Measurements from ENCODE around the gene TBXAS1.
"Not testable (repeated sequence)": the region's sequence is repeated elsewhere in the genome, so short reads cannot be mapped to it uniquely, and the experiment has no call there.

Gene TBXAS1

GRCh38 chr7:139835848-139836247 lies 6.8 kb downstream of the TBXAS1 start (continued):
- peak; percentile 83; the same call in 1 of the 2 replicates for TF ChIP-seq ZNF292 (tag by site-specific recombination; IDR thresholded peaks at IDR 0.05; ENCODE audit: borderline replicate concordance, low read depth)
- TF ChIP-seq ZBTB11 (tag by site-specific recombination; conservative IDR thresholded peaks at IDR 0.05; ENCODE audit: low read depth), result peak; percentile 86
- 0 out of 2 replicates have a peak, but pooled peaks have one; percentile 68 for TF ChIP-seq ZNF501 (tag by site-specific recombination; IDR thresholded peaks at IDR 0.05)
- TF ChIP-seq, protein P1, sequence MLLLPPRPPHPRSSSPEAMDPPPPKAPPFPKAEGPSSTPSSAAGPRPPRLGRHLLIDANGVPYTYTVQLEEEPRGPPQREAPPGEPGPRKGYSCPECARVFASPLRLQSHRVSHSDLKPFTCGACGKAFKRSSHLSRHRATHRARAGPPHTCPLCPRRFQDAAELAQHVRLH (tag by site-specific recombination; IDR thresholded peaks at IDR 0.05), result peak; percentile 57; the same call in 1 of the 2 replicates
- peak; percentile 39; the same call in 1 of the 2 replicates for TF ChIP-seq MZF1 (tag by site-specific recombination; IDR thresholded peaks at IDR 0.05; ENCODE audit: borderline replicate concordance)
- 0 out of 2 replicates have a peak, but pooled peaks have one; percentile 60 for TF ChIP-seq ZNF530 (tag by site-specific recombination; IDR thresholded peaks at IDR 0.05; ENCODE audit: low read depth)
- TF ChIP-seq ZNF404 (tag by site-specific recombination; IDR thresholded peaks at IDR 0.05), result 0 out of 2 replicates have a peak, but pooled peaks have one; percentile 36
- peak; percentile 80 for TF ChIP-seq ZNF664 (tag by site-specific recombination; IDR thresholded peaks at IDR 0.05)
- peak; percentile 7; the same call in 1 of the 2 replicates for TF ChIP-seq ZNF146 (tag by site-specific recombination; IDR thresholded peaks at IDR 0.05)
- peak; percentile 83; the same call in 1 of the 2 replicates for TF ChIP-seq ZNF560 (tag by site-specific recombination; IDR thresholded peaks at IDR 0.05; ENCODE audit: borderline replicate concordance)
- peak; percentile 89; the same call in 1 of the 2 replicates for TF ChIP-seq ZNF202 (tag by site-specific recombination; IDR thresholded peaks at IDR 0.05; ENCODE audit: borderline replicate concordance)
- TF ChIP-seq ZNF394 (tag by site-specific recombination; IDR thresholded peaks at IDR 0.05; ENCODE audit: borderline replicate concordance), result peak; percentile 97
- TF ChIP-seq, protein P2, sequence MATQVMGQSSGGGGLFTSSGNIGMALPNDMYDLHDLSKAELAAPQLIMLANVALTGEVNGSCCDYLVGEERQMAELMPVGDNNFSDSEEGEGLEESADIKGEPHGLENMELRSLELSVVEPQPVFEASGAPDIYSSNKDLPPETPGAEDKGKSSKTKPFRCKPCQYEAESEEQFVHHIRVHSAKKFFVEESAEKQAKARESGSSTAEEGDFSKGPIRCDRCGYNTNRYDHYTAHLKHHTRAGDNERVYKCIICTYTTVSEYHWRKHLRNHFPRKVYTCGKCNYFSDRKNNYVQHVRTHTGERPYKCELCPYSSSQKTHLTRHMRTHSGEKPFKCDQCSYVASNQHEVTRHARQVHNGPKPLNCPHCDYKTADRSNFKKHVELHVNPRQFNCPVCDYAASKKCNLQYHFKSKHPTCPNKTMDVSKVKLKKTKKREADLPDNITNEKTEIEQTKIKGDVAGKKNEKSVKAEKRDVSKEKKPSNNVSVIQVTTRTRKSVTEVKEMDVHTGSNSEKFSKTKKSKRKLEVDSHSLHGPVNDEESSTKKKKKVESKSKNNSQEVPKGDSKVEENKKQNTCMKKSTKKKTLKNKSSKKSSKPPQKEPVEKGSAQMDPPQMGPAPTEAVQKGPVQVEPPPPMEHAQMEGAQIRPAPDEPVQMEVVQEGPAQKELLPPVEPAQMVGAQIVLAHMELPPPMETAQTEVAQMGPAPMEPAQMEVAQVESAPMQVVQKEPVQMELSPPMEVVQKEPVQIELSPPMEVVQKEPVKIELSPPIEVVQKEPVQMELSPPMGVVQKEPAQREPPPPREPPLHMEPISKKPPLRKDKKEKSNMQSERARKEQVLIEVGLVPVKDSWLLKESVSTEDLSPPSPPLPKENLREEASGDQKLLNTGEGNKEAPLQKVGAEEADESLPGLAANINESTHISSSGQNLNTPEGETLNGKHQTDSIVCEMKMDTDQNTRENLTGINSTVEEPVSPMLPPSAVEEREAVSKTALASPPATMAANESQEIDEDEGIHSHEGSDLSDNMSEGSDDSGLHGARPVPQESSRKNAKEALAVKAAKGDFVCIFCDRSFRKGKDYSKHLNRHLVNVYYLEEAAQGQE (tag by site-specific recombination; IDR thresholded peaks at IDR 0.05), result peak; percentile 75

- H3K4me3 ChIP-seq (ENCODE audit: low read depth, low read length); CTCF ChIA-PET; H3K9me3 ChIP-seq (ENCODE audit: control insufficient read depth, insufficient read depth, low read depth, low read length); H3K36me3 ChIP-seq (ENCODE audit: control insufficient read depth in 2 of 2, insufficient read depth in 1 of 2, low read length in 2 of 2); H3K4me1 ChIP-seq (ENCODE audit: control insufficient read depth, insufficient read depth, low read length); POLR2A ChIA-PET; H3K27ac ChIP-seq (ENCODE audit: extremely low read depth, low read depth, low read length): not testable (repeated sequence)
- TF ChIP-seq SCRT2 (tag by site-specific recombination; IDR thresholded peaks at IDR 0.05) (0 out of 2 replicates have a peak, but pooled peaks have one; percentile 41), ZNF146 (tag by site-specific recombination; IDR thresholded peaks at IDR 0.05) (0 out of 2 replicates have a peak, but pooled peaks have one; percentile 60)
Measured at GRCh38 chr7:139837291-139837690, 8.2 kb downstream of the TBXAS1 start.

GRCh38 chr7:139838276-139838675 lies 9.2 kb downstream of the TBXAS1 start:
- TF ChIP-seq ZBTB48 (tag by site-specific recombination; IDR thresholded peaks at IDR 0.05), result no peak
- no peaks in the 10 kb centered on the region for H3K4me1 ChIP-seq (ENCODE audit: control insufficient read depth, insufficient read depth, low read length)
- no peaks in the 10 kb centered on the region for H3K9me3 ChIP-seq (ENCODE audit: control insufficient read depth, insufficient read depth, low read depth, low read length)
- ChIA-PET CTCF (interaction anchor here (0.9 kb wide), 1 partner anchor 193 kb away, joined by 3 read pairs; no protein-coding TSS in a partner anchor), POLR2A (no interaction called here)
- H3K36me3 ChIP-seq (ENCODE audit: control insufficient read depth in 2 of 2, insufficient read depth in 1 of 2, low read length in 2 of 2), result no peaks in the 10 kb centered on the region
- no peak overlapping the region for H3K4me3 ChIP-seq (ENCODE audit: low read depth, low read length)
- no peak overlapping the region for H3K27ac ChIP-seq (ENCODE audit: extremely low read depth, low read depth, low read length)
